Natural killer cell (primary cell): ENCODE results near the gene PKP4. TPM values are rescaled to one million over a fixed set of nuclear protein-coding genes. Genes with fewer than 3 reads are reported as not detected.

Experiments
- ATAC-seq, 3 donors: fragments of 150-1000 bp in 2 of 3; fragments of 200-7000 bp in 1 of 3; cut with Tn5 transposase; 1 replicate in 1 of 3; 2 replicates in 2 of 3; pipeline ENCODE4 v1.10.0; 2021; ENCODE audit warnings: mild to moderate bottlenecking in 2 of 3, moderate library complexity in 2 of 3
- DNase-seq, 2 donors: peaks; one replicate each; pipeline versions ENCODE4 v3.0.0 to v3.0.0-alpha.2; 2013 to 2021; ENCODE audit warnings: mixed read lengths in 1 of 2
- H3K27ac ChIP-seq: one replicate; pipeline ENCODE4 v1.5.1; 2013; ENCODE audit warnings: mild to moderate bottlenecking, low read length
- H3K27me3 ChIP-seq: one replicate; pipeline ENCODE4 v1.6.1; 2013; ENCODE audit warnings: low read length; ENCODE audit not compliant: control insufficient read depth, insufficient read depth
- H3K36me3 ChIP-seq: one replicate; pipeline ENCODE4 v1.6.1; 2013; ENCODE audit warnings: low read length; ENCODE audit not compliant: control insufficient read depth, insufficient read depth
- H3K4me1 ChIP-seq: one replicate; pipeline ENCODE4 v1.6.1; 2013; ENCODE audit warnings: low read length; ENCODE audit not compliant: control insufficient read depth, insufficient read depth
- H3K4me3 ChIP-seq: one replicate; pipeline ENCODE4 v1.5.1; 2013; ENCODE audit warnings: low read length
- H3K9me3 ChIP-seq: one replicate; pipeline ENCODE4 v1.6.1; 2013; ENCODE audit warnings: low read length; ENCODE audit not compliant: control insufficient read depth, insufficient read depth
- H3K27ac Mint-ChIP-seq, 2 donors: one replicate each; pipeline ENCODE4 v1.8.0; 2022; ENCODE audit warnings: mild to moderate bottlenecking in 2 of 2, mixed read lengths in 2 of 2, moderate library complexity in 1 of 2
- H3K27me3 Mint-ChIP-seq, 2 donors: one replicate each; pipeline ENCODE4 v1.8.0; 2022; ENCODE audit warnings: low read depth in 2 of 2, mixed read lengths in 2 of 2
- H3K36me3 Mint-ChIP-seq: one replicate; pipeline ENCODE4 v1.8.0; 2022; ENCODE audit warnings: mixed read lengths
- H3K4me1 Mint-ChIP-seq, 2 donors: one replicate each; pipeline ENCODE4 v1.8.0; 2022; ENCODE audit warnings: mixed read lengths in 2 of 2
- H3K4me3 Mint-ChIP-seq: one replicate; pipeline ENCODE4 v1.8.0; 2022; ENCODE audit warnings: mild to moderate bottlenecking, moderate library complexity, mixed read lengths
- H3K9me3 Mint-ChIP-seq, 2 donors: one replicate each; pipeline ENCODE4 v1.8.0; 2022; ENCODE audit warnings: mixed read lengths in 2 of 2
- CTCF ChIP-seq: fragments of 200-600 bp; IDR thresholded peaks from one replicate; pipeline ENCODE4 v1.8.0; 2022; ENCODE audit warnings: antibody characterized with exemption
- WGBS: methylation state at CpG from one replicate; pipeline ENCODE4 v1.1.7; 2013; ENCODE audit warnings: missing lambda C conversion rate; ENCODE audit not compliant: insufficient coverage; 5-methylcytosine and 5-hydroxymethylcytosine counted together
- intact Hi-C: fragments of 100-400 bp; cut with micrococcal nuclease; formaldehyde crosslinking; loops from one replicate; pipeline ENCODE4 v1.14.2; 2022
- total RNA-seq, 4 donors: library from RNA; stranded (reverse); fragments of 120-200 nt in 1 of 4; gene quantifications; one replicate each; pipeline versions ENCODE4 v1.2.3 to v1.2.4, GENCODE V29; 2013 to 2022

Gene PKP4
- total RNA-seq, 3 donors from 2014 or later (not counting 1 experiment from before 2014, with no cell fraction given), result 5.9 to 8.4 (median 7.2) TPM

- Mint-ChIP-seq H3K27me3 (peaks cover 5 to 9% of the 10 kb centered on the region in 2 donors), H3K9me3 (peaks cover 15 to 17% of the 10 kb centered on the region in 2 donors), H3K4me1 (no peaks in the 10 kb centered on the region), H3K36me3 (peaks cover 8% of the 10 kb centered on the region), H3K27ac (no peak overlapping the region), H3K4me3 (no peak overlapping the region)
- Histone ChIP-seq H3K27me3 (no peaks in the 10 kb centered on the region), H3K9me3 (peaks cover 15% of the 10 kb centered on the region), H3K27ac (no peak overlapping the region), H3K36me3 (no peaks in the 10 kb centered on the region), H3K4me1 (no peaks in the 10 kb centered on the region), H3K4me3 (no peak overlapping the region)
- DNase-seq, result no peak
- intact Hi-C loops, result no loop called here
- ATAC-seq, result no peak
- TF ChIP-seq CTCF, result no peak
These were observed 45.0 kb upstream of the PKP4 start for GRCh38 chr2:158411748-158412147.

- Mint-ChIP-seq H3K9me3 (peaks cover 15 to 17% of the 10 kb centered on the region in 2 donors), H3K27ac (no peak overlapping the region), H3K4me1 (no peaks in the 10 kb centered on the region), H3K27me3 (peaks cover under 1 to 7% of the 10 kb centered on the region in 2 donors), H3K36me3 (peaks cover 8% of the 10 kb centered on the region), H3K4me3 (no peak overlapping the region)
- Histone ChIP-seq H3K4me1 (no peaks in the 10 kb centered on the region), H3K36me3 (no peaks in the 10 kb centered on the region), H3K27me3 (no peaks in the 10 kb centered on the region), H3K9me3 (peaks cover 15% of the 10 kb centered on the region), H3K27ac (no peak overlapping the region), H3K4me3 (no peak overlapping the region)
- DNase-seq (no peak), ATAC-seq (no peak)
- TF ChIP-seq CTCF, result no peak
- WGBS, result 67% methylated on average over 1 of the region's 3 CpGs
- intact Hi-C loops, result no loop called here
These were observed 44.5 kb upstream of the PKP4 start for GRCh38 chr2:158412206-158412605.

GRCh38 chr2:158413581-158413980, 43.2 kb upstream of the PKP4 start:
- H3K36me3 Mint-ChIP-seq, result peaks cover 8% of the 10 kb centered on the region
- no peaks in the 10 kb centered on the region for H3K4me1 ChIP-seq
- H3K27me3 ChIP-seq, result no peaks in the 10 kb centered on the region
- peaks cover 15% of the 10 kb centered on the region for H3K9me3 ChIP-seq
- H3K27ac ChIP-seq, result no peak overlapping the region
- peaks cover 0 to 4% of the 10 kb centered on the region in 2 donors for H3K27me3 Mint-ChIP-seq
- intact Hi-C loops, result no loop called here
- DNase-seq, result no peak
- ATAC-seq, result no peak
- H3K9me3 Mint-ChIP-seq, result peaks cover 17% of the 10 kb centered on the region in 2 donors
- no peak overlapping the region for H3K4me3 Mint-ChIP-seq
- H3K4me1 Mint-ChIP-seq, result no peaks in the 10 kb centered on the region
- TF ChIP-seq CTCF, result no peak
- 89% methylated on average over 1 of the region's 2 CpGs for WGBS
- H3K27ac Mint-ChIP-seq, result no peak overlapping the region
- H3K4me3 ChIP-seq, result no peak overlapping the region
- H3K36me3 ChIP-seq, result no peaks in the 10 kb centered on the region

GRCh38 chr2:158414538-158414937, 42.2 kb upstream of the PKP4 start:
- intact Hi-C loops, result no loop called here
- Histone ChIP-seq H3K4me1 (no peaks in the 10 kb centered on the region), H3K27ac (no peak overlapping the region), H3K27me3 (no peaks in the 10 kb centered on the region), H3K36me3 (no peaks in the 10 kb centered on the region), H3K4me3 (no peak overlapping the region), H3K9me3 (peaks cover 15% of the 10 kb centered on the region)
- DNase-seq, result no peak
- no peaks in the 10 kb centered on the region for H3K4me1 Mint-ChIP-seq
- H3K9me3 Mint-ChIP-seq, result peaks cover 17% of the 10 kb centered on the region in 2 donors
- H3K4me3 Mint-ChIP-seq, result no peak overlapping the region
- no CpG with 5 or more reads among the region's 1 CpG for WGBS
- H3K36me3 Mint-ChIP-seq, result peaks cover 8% of the 10 kb centered on the region
- no peak overlapping the region for H3K27ac Mint-ChIP-seq
- peaks cover 0 to 4% of the 10 kb centered on the region in 2 donors for H3K27me3 Mint-ChIP-seq
- no peak for TF ChIP-seq CTCF
- ATAC-seq, result no peak
